ENCODE measurements around the gene FAM180B. TPM values are rescaled to one million over a fixed set of nuclear protein-coding genes. Genes with fewer than 3 reads are reported as not detected.
A peak's percentile ranks its signal among the peaks of the same experiment; 100 is the strongest.

Gene FAM180B
- total and polyA plus RNA-seq, 2 experiments from 2014 or later: not detected

DNA sequence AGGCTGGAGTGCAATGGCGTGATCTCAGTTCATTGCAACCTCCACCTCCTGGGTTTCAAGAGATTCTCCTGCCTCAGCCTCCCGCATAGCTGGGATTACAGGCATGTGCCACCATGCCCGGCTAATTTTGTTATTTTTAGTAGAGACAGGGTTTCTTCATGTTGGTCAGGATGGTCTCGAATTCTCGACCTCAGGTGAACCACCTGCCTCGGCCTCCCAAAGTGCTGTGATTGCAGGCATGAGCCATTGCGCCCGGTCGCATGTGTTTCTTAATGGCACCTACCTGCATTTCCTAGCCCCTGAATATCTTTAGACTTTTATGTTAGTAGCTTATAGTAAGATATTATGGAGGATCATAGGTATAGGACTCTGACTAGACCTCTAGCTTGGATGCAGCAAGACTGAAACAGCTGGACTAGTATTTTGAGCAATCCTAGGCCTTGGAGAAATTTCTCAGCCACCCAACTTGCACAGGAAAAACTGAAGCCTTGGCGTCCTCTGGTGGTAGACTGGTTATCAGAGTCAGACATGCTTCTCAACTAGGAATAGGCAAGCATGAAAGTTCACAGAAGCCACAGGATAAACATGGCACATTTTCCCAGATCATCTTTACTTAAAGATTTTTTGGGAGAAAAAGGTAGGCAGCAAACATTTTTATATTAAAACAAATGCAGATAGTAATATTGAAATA lies 30.4 kb downstream of the FAM180B start:
- Mint-ChIP-seq H3K9me3 (no peaks in the 10 kb centered on the region), H3K27ac (no peak overlapping the region), H3K4me3 (no peak overlapping the region), H3K27me3 (ENCODE audit: insufficient read depth, low read depth, poor library complexity) (no peaks in the 10 kb centered on the region), H3K36me3 (ENCODE audit: low read depth) (peaks cover 25% of the 10 kb centered on the region; the same call in 2 of the 3 replicates), H3K4me1 (no peaks in the 10 kb centered on the region)
- H3K4me1 ChIP-seq (ENCODE audit: insufficient read depth): no peaks in the 10 kb centered on the region
- DNase-seq (ENCODE audit: low spot score) (peak; percentile 77), ATAC-seq (peak; percentile 84)
- peaks cover 7% of the 10 kb centered on the region; the same call in 1 of the 2 replicates for H3F3A ChIP-seq (replicated peaks; ENCODE audit: low read depth)
- H2AFZ ChIP-seq: no peak overlapping the region
- TF ChIP-seq ZNF114 (CRISPR knock-in tag; IDR thresholded peaks at IDR 0.05): no peak
- TF ChIP-seq, protein P1, sequence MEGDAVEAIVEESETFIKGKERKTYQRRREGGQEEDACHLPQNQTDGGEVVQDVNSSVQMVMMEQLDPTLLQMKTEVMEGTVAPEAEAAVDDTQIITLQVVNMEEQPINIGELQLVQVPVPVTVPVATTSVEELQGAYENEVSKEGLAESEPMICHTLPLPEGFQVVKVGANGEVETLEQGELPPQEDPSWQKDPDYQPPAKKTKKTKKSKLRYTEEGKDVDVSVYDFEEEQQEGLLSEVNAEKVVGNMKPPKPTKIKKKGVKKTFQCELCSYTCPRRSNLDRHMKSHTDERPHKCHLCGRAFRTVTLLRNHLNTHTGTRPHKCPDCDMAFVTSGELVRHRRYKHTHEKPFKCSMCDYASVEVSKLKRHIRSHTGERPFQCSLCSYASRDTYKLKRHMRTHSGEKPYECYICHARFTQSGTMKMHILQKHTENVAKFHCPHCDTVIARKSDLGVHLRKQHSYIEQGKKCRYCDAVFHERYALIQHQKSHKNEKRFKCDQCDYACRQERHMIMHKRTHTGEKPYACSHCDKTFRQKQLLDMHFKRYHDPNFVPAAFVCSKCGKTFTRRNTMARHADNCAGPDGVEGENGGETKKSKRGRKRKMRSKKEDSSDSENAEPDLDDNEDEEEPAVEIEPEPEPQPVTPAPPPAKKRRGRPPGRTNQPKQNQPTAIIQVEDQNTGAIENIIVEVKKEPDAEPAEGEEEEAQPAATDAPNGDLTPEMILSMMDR (conservative IDR thresholded peaks at IDR 0.05; ENCODE audit: low read depth in 2 of 2): peak; percentile 84 to 88
- H3K36me3 ChIP-seq (ENCODE audit: insufficient read depth): peaks cover 14% of the 10 kb centered on the region
- H3K27ac ChIP-seq (ENCODE audit: low read depth): no peak overlapping the region
- H3K4me3 ChIP-seq: no peak overlapping the region
- H3K27me3 ChIP-seq (ENCODE audit: insufficient read depth): no peaks in the 10 kb centered on the region
- no peaks in the 10 kb centered on the region for H3K79me2 ChIP-seq (replicated peaks; ENCODE audit: insufficient read depth)
- H3K9me2 ChIP-seq (ENCODE audit: insufficient read depth): no peaks in the 10 kb centered on the region
- peaks cover 8% of the 10 kb centered on the region for H4K20me1 ChIP-seq (replicated peaks; ENCODE audit: insufficient read depth)
- H3K4me2 ChIP-seq: no peak overlapping the region

DNA sequence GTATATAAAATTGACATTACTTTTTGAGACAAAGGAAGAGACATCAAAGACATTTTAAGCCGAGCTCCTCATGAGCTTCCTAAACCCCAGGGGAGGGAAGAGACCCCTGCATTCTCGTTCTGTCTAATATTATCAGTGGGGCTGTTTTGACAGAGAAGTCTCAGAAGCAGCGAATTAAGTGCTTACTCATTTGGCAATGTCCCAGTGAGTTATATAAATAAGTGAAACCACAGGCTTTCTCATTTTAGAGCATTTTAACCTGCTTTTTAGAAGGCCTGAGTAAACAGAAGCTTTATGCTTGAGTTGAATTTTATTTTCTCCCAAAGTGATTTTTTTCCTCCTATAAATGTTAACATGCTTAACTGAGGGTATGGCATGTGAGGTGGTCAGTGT lies 30.9 kb downstream of the FAM180B start:
- DNase-seq (ENCODE audit: low spot score): no peak
- Histone ChIP-seq H3F3A (replicated peaks; ENCODE audit: low read depth) (peaks cover 10% of the 10 kb centered on the region; the same call in 1 of the 2 replicates), H3K4me3 (no peak overlapping the region), H3K4me2 (no peak overlapping the region), H4K20me1 (replicated peaks; ENCODE audit: insufficient read depth) (peaks cover 12% of the 10 kb centered on the region; the same call in 1 of the 2 replicates), H3K9me2 (ENCODE audit: insufficient read depth) (no peaks in the 10 kb centered on the region), H2AFZ (no peak overlapping the region), H3K4me1 (ENCODE audit: insufficient read depth) (no peaks in the 10 kb centered on the region), H3K36me3 (ENCODE audit: insufficient read depth) (peaks cover 19% of the 10 kb centered on the region), H3K27ac (ENCODE audit: low read depth) (no peak overlapping the region), H3K27me3 (ENCODE audit: insufficient read depth) (no peaks in the 10 kb centered on the region), H3K79me2 (replicated peaks; ENCODE audit: insufficient read depth) (no peaks in the 10 kb centered on the region)
- H3K36me3 Mint-ChIP-seq (ENCODE audit: low read depth): peaks cover 31% of the 10 kb centered on the region; the same call in 2 of the 3 replicates
- H3K4me1 Mint-ChIP-seq: no peaks in the 10 kb centered on the region
- no peaks in the 10 kb centered on the region for H3K9me3 Mint-ChIP-seq
- no peak for ATAC-seq
- H3K27ac Mint-ChIP-seq: no peak overlapping the region
- H3K4me3 Mint-ChIP-seq: no peak overlapping the region
- H3K27me3 Mint-ChIP-seq (ENCODE audit: insufficient read depth, low read depth, poor library complexity): no peaks in the 10 kb centered on the region
- TF ChIP-seq, protein P2, sequence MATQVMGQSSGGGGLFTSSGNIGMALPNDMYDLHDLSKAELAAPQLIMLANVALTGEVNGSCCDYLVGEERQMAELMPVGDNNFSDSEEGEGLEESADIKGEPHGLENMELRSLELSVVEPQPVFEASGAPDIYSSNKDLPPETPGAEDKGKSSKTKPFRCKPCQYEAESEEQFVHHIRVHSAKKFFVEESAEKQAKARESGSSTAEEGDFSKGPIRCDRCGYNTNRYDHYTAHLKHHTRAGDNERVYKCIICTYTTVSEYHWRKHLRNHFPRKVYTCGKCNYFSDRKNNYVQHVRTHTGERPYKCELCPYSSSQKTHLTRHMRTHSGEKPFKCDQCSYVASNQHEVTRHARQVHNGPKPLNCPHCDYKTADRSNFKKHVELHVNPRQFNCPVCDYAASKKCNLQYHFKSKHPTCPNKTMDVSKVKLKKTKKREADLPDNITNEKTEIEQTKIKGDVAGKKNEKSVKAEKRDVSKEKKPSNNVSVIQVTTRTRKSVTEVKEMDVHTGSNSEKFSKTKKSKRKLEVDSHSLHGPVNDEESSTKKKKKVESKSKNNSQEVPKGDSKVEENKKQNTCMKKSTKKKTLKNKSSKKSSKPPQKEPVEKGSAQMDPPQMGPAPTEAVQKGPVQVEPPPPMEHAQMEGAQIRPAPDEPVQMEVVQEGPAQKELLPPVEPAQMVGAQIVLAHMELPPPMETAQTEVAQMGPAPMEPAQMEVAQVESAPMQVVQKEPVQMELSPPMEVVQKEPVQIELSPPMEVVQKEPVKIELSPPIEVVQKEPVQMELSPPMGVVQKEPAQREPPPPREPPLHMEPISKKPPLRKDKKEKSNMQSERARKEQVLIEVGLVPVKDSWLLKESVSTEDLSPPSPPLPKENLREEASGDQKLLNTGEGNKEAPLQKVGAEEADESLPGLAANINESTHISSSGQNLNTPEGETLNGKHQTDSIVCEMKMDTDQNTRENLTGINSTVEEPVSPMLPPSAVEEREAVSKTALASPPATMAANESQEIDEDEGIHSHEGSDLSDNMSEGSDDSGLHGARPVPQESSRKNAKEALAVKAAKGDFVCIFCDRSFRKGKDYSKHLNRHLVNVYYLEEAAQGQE (IDR thresholded peaks at IDR 0.05; ENCODE audit: unreplicated experiment): no peak
- TF ChIP-seq CREB1 (CRISPR knock-in tag; IDR thresholded peaks at IDR 0.05; ENCODE audit: low read depth): no peak
- TF ChIP-seq, protein P1 (conservative IDR thresholded peaks at IDR 0.05; ENCODE audit: low read depth in 2 of 2): no peak
- TF ChIP-seq EZH2phosphoT487 (IDR thresholded peaks at IDR 0.05; ENCODE audit: unreplicated experiment): no peak
- TF ChIP-seq, protein P3, sequence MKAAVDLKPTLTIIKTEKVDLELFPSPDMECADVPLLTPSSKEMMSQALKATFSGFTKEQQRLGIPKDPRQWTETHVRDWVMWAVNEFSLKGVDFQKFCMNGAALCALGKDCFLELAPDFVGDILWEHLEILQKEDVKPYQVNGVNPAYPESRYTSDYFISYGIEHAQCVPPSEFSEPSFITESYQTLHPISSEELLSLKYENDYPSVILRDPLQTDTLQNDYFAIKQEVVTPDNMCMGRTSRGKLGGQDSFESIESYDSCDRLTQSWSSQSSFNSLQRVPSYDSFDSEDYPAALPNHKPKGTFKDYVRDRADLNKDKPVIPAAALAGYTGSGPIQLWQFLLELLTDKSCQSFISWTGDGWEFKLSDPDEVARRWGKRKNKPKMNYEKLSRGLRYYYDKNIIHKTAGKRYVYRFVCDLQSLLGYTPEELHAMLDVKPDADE (IDR thresholded peaks at IDR 0.05): no peak
- no peak for TF ChIP-seq POLR2AphosphoS5 (IDR thresholded peaks at IDR 0.05; ENCODE audit: low read depth)
- no peak for TF ChIP-seq ZNF114 (CRISPR knock-in tag; IDR thresholded peaks at IDR 0.05)
